Prostate gland (tissue), 2 donors: Measurements from ENCODE around the gene CPD.

Source experiments
- CTCF ChIP-seq, 4 experiments: fragments of 200-600 bp in 2 of 4; fragments of 450-650 bp in 2 of 4; sonication (generic) in 2 of 4; IDR thresholded peaks; 1 replicate in 3 of 4; 2 replicates in 1 of 4; pipeline ENCODE4 v1.5.1; 2016 to 2019; ENCODE audit warnings: antibody characterized with exemption in 4 of 4, mild to moderate bottlenecking in 2 of 4, moderate library complexity in 2 of 4
- POLR2A ChIP-seq: fragments of 450-650 bp; IDR thresholded peaks from one replicate; pipeline ENCODE4 v1.6.1; 2016; ENCODE audit warnings: antibody characterized with exemption, mild to moderate bottlenecking
- POLR2AphosphoS5 ChIP-seq: sonication (generic); formaldehyde crosslinking; IDR thresholded peaks from one replicate; pipeline ENCODE4 v1.6.1; 2017; ENCODE audit warnings: antibody characterized with exemption

- TF ChIP-seq CTCF (IDR thresholded peaks at IDR 0.05) (no peak), POLR2A (no peak), POLR2AphosphoS5 (no peak)
Observed at GRCh38 chr17:30424471-30424870, 45.7 kb downstream of the CPD start.
